HL-60/S4 (cell line): Measurements from ENCODE around the gene SPATA46.

Source experiments
- in situ Hi-C: fragments of 300-500 bp; cut with MboI; formaldehyde crosslinking; loops from 2 replicates; pipeline ENCODE4 v1.14.3; 2022; ENCODE audit warnings: low sequenced_read_pairs

The SPATA46 gene

DNA sequence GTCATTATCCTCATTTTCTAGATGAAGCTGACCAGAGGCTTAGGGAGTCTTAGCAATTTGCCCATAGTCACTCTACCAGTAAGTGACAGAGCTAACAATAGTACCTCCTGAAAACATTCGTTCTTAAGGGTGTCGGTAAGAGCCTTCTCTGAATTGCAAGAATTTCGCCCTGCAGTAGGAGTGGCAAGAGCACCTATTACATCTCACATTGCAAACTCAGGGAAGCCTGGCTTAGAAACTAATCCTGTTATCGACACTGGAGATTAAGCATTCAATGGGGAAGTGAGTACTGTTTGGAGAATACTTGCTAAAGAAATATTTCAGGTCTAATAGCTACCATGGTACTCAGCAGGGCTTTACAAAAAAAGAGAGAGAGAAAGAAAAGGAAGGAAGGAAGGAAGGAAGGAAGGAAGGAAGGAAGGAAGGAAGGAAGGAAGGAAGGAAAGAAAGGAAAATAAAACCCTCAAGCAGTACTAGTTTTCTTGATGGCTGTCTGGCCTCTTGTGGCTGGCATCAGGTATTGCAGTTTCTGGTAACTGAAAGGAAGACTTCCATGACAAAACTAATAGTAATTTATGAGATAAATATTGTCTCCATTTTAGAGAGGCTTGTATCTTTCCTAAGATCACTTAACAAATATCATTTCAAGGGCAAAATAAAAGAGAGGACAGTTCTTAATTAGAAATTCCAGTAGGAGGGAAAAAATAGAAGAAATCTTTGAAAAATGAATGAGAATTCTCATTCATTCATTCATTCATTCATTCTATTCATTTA lies 15.3 kb upstream of the SPATA46 start:
- in situ Hi-C loops, result no loop called here

DNA sequence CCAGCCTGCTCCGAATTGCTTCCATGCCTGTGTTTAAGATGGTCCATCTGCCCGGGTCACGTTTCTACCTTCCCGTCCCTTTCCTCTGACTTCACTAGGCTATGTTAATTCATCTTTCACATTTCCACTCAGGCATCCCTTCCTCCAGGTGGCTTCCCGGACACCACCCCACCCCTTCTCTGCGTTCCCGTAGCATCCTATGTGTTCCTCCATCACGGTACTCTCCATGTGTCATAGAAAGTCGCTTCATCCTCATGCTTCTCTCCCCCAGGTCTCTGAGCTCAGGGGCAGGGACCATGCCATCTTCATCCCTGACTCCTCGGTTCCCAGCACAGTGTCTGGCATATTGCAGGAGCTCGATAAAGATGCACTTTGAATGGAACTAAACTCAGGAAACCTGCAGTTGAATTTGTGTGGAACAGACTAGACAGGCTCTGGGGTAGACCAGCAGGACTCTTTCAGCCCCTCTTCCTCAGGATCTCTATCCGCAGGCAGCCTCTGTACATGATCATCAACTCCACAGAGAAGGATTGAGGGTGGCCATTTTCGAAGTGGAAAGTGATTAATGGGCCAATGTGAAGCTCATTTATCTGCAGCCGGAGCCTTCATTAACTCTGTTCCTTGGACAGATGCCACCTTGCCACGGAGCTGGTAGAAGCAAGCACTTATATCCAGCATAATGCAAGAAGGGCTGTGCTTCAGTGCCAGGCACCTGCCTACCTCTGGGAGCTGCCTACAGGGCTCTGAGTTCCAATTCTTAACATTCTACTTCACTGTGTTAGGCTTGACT lies 13.9 kb upstream of the SPATA46 start:
- in situ Hi-C loops, result no loop called here

DNA sequence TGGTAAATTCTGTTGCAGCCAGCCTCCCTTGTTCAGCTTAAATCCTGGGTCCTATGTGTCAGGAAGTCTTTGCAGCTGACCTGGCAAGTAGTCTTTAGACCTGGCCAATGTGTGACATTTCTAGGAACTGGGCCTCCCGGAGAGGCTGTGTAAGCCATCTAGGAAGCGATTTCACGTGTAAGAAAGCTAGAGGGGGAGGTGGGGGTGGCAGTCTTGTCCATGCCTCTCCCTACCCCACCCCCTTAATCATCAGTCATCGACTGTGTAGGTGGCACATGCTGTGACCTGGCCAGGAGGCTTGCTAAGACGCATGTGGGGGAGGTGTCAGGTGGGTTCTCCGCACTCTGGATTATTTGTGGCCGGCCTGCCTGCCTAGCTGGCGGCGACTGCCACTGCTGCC lies 13.3 kb upstream of the SPATA46 start:
- in situ Hi-C loops, result no loop called here

DNA sequence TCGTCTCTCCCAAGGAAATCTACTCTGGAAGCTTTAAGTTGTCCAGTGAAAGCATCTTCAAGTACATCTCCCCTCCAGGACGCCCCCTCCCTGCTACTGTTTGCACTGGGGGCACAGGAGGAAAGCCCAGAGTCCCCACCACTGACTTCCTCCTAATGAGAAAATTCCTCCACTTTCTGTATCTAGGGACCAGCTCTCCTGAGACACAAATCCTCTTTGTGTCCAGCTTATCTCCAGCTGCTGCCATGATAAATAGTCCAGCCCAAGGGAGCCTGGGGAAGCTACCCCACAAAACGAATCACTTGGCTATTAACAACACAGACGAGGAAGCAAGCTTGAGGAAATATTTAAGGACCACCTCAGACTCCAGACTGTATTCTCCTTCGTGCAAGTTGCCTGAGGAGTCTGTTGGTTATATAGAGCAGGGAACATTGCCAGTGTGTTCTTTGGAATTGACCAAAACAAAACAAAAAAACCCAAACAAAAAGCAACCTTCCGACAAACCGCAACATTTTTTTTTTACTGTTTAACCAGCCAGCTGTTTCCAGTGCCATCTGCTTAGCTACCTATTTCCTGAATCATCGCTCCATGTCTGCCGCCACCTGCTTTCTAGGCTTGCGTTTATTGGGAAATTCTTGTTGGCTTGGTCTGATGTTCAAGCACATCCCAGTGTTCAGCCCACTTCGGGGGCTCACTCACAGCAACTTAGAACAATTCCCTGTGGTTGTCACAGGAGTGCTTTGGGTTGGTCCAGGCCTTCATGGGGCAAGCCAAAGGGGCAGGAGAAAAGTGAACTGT lies 12.6 kb upstream of the SPATA46 start:
- in situ Hi-C loops, result no loop called here

DNA sequence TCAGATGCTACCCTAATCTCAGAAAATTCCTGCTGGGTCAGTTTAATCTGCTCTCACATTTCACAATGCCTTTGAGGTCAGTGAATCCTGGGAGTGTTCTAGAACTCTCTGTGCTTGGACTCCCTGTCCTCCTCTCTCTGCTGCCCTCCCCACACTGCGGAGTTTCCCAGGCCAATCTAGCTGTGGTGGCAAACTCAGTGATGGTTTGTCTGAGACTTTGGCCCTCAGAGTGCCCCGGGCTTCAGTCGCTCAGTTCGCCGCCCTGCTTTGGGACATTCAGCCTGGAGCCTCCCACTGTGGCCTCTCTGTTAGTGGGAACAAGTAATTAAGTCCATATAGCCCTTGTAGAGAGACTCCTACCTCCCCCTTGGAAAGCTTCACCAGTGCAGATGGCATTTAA lies 12.0 kb upstream of the SPATA46 start:
- in situ Hi-C loops, result no loop called here

DNA sequence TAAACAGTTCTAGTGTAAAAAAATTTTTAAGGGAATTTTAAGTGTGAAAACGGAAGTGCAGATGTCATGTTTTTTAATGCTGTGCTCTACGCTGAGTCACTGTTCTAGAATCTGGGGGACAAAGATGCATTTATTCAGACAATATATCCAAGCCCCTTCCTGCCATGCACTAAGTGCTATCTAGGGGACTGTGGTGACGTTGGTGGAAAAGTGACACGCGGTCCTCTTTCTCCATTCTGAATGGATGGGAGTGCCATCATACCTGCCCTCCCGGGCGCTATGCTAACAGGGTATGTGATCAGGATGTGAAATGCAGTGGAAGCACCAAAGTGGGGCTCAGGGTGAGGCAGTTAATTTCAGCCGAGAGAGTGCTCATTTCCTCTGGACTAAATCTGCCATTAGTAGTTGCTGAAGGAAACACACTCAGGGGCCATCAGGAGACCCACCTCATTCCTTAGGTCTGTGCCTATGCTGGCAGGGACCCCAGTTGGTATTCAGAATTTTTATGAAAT lies 11.5 kb upstream of the SPATA46 start:
- in situ Hi-C loops, result no loop called here

DNA sequence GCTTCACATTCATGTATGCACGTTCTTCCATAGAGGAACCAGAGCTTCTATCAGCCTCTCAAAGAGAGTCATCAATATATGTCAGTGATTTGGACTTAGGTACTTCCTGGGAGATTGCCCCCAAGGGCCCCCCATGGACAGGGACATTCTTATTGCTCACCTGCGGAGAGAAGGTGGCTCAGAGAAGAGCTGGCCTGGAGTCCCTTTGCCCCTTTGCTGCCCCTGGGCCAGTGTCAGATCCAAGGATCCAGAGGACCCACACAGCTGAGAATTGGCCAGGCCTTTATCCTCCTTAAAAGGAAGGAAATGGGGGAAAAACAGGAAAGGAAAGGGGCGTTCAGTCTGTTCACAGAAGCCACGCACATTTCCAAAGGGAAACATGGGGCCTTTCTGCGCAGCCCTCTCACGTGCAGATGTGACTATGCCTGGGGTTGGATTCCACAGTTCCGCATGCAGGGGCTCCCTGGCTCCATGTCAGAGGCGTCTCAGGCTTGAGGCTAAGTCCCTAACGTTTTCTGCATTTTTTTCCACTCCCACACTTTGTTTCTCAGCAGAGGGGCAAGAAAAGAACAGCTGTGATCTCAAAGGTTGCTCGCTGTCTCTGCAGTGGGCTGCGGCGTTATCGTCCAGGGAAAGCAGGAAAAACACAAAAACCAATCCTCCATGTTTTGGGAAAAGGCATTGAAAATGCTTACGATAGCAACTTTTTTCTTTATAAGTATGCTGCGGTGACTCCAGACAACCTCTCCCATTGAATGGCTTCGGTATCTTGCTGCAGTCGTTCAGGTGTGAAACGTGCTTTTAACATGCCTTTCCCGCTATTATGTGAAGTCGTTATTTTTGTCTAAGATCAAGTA lies 10.8 kb upstream of the SPATA46 start:
- in situ Hi-C loops, result no loop called here

DNA sequence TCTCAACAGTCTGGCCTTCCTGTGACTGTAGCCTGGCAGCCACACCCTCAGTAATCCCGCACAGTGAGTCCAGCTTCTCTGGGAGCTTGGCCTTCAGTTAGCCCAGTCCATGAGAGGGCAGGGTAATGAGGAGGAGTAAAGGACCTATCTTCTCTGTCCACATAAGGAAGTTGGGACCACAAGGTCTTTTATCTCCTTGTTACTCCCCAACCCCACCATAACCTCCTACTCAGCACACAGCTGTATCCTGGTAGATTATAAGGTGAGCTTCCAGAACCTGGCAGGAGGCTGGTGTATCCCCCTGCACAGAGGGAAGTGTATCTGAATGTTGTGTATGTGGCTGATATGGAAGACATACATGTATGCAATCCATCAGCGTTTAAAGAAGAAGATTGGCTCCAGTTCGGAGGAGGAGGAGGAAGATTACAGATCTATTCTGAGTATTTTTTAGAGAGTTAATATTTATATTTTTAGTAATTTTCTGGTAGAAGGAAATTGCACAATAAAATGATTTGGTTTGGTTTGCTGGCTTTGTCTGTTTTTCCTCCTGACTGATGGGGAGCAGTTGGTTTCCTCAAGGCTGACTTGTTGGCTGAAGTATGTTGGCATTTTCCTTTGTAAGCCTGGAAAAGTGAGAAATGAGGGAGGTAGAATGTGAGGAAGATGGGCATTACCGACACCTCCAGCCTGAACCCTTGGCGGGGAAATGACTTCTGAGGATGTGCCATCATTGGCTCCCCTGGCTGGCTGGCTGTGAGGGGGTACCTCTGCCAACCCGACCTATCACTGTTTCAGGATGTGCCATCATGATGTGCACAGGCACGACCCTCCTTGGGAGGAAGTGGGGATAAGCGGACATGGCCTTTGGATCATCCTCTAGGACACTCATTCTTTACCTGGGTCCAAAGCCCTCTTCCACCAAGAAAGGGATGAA lies 9.9 kb upstream of the SPATA46 start:
- in situ Hi-C loops, result no loop called here

DNA sequence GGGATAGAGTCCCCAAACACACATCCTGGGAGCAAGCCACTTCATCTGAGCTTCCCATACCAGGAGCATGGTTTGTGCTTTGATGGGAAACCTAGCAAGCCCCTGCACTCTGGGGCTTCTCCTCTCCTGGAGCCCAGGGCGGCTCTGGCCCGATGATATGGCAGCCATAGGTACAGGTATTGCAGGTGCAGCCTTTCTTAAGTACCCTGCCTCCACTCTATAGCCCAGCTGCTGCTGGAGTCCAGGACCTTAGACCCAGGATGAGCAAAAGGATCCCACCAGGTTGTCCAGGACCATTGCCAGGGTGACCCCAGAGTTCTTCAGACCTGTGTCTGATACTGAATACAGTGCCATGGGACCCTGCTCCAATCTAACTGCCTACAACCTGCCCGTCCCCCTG lies 9.0 kb upstream of the SPATA46 start:
- in situ Hi-C loops, result no loop called here

DNA sequence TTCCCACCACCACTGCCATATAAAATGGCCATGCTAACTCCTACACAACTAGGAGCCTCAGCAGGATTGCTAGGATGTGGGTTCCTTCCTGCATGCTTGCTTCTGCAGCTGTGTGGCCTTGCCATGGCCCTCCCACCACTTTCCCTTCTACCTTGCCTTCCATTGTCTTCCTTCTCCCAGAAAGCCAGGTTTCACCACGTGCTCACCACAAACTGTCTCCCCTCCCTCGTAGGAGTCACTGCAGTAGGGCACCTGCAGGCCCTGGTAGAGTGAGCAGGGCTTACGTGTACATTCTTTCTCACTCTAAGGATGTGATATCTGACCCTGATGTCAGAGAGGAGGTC lies 8.6 kb upstream of the SPATA46 start:
- in situ Hi-C loops, result no loop called here

DNA sequence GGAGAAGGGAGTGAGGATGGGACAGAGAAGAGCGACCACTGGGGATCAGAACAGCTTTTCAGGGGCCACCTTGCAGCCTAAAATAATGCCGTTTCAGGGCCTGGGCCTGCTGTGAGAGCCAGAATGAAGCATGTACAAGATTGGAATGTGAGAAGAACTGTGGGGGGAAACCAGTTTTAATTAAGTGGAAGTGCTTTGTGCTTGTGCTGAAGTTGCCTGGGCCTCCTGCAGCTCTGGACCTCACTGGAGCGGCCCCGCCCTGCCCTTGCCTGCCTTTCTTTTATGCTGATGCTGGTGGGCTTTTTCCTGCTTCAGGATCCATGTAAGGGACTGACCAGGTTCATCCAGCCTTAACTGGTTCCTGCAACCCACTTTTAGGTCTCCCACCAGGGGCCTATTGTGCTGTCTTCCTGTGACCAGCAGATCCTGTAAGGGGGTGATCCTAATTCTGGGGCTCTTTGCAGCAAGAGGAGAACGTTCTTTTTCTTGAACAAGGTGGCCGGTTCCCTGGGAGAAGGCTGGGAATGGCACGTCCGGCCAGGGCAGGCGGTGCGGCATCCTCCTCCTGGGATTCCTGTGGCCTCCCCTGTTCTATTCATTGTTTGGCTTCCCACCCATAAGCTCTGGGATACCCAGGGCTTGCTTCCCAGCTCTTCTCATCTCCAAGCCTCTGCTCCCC lies 8.1 kb upstream of the SPATA46 start:
- in situ Hi-C loops, result no loop called here

DNA sequence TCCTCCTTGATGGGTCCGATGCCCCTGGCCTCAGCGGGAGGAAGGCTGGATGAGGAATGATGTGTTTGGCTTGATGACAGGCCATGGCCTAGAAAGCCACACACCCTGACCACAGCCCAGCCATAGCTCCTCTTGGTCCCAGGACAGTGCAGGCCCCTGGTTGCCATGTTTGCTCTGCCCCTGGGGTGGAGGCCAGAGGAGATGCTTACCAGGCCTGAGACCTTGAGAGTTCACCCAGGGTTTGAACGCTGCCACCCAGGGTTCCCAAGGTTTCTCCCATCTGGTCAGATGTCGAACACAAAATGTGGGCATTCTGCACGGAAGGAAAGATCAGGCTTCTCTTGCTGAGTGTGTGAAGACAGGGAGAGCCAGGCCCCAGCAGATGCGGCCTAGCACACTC lies 7.5 kb upstream of the SPATA46 start:
- in situ Hi-C loops, result no loop called here

DNA sequence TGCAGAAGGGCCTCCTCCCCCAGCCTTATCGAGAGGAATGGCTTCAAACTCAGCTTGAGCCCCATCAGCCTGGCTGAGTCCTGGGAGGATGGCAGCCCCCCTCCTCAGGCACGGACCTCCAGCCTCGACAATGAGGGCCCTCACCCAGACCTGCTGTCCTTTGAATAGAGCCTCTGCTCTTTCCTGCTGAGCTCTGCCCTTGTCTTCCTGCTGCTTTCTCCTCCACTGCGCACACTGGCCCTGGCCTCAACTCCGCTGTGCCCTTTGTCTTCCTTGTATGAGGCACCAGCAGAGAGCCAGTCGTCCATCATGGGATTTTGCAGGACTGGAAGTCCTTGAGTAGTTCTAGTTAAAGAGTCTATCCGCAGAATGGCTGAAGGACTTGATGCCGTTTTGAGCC lies 6.9 kb upstream of the SPATA46 start:
- in situ Hi-C loops, result no loop called here

DNA sequence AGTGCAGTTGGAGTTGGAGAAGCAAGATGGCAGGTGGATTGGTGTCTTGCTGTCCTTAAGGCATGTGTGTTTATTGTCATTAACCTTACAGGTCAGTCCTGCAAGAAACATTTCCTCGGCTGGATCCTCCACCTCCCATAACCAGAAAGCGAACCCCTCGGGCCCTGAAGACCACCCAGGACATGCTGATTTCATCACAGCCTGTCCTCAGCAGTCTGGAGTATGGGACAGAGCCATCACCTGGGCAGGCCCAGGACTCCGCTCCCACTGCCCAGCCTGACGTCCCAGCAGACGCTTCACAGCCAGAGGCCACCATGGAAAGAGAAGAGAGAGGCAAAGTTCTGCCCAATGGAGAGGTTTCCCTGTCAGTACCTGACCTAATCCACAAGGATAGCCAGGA lies 6.4 kb upstream of the SPATA46 start:
- in situ Hi-C loops, result no loop called here

DNA sequence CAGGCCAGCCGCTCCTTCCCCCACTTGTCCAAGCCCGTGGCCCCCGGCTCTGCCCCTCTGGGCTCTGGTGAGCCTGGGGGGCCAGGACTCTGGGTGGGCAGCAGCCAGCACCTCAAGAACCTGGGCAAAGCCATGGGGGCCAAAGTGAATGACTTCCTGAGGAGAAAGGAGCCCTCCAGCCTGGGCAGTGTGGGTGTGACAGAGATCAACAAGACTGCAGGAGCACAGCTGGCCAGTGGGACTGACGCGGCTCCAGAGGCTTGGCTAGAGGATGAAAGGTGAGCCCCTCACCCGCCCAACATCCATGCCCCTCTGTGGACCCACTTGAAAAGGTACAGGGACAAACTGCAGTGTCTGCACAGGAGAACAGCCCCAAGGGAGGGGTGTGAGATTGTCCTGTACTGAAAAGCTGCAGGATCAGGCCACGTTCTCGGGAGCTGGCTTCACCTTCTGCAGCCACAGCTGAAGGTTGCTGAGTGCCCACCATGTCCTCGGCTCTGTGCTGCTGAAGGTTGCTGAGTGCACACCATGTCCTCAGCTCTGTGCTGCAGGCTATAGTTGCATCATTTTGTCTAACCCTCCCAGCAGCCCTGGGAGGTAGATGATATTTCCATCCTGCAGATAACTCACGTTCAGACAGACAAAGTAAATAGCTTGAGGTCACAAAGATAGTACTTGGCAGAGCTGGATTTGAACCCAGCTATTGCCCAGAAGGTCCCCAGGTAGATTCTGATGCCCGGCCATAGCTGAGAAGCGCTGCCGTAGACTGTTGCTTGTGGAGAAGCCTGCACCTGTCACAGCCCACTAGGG lies 5.5 kb upstream of the SPATA46 start:
- in situ Hi-C loops, result no loop called here

DNA sequence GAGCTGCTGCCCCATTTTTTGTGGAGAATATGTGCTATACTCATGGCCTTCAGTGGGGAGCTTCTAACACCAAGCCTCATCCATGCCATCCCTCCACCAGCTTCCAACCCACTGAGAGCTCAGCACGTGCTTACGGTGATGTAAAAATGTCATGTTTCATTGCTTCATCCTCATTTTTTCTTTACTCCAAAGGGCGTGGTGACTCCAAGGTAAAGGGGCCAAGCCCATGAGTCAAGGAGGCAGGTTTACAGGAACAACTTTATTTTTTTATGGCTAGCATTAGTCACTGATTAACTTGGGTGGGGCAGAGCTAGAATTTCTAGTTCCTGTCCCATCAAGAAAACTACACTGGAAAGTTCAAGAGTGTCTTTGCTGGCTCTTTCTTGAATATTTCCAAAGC lies 4.7 kb upstream of the SPATA46 start, which contains the start of gene C1orf226:
C1orf226 (plus strand) TSS at position 346 of the 400 bp plus-strand sequence. CDS start 174 bp downstream, outside the sequence.
- in situ Hi-C loops, result no loop called here

DNA sequence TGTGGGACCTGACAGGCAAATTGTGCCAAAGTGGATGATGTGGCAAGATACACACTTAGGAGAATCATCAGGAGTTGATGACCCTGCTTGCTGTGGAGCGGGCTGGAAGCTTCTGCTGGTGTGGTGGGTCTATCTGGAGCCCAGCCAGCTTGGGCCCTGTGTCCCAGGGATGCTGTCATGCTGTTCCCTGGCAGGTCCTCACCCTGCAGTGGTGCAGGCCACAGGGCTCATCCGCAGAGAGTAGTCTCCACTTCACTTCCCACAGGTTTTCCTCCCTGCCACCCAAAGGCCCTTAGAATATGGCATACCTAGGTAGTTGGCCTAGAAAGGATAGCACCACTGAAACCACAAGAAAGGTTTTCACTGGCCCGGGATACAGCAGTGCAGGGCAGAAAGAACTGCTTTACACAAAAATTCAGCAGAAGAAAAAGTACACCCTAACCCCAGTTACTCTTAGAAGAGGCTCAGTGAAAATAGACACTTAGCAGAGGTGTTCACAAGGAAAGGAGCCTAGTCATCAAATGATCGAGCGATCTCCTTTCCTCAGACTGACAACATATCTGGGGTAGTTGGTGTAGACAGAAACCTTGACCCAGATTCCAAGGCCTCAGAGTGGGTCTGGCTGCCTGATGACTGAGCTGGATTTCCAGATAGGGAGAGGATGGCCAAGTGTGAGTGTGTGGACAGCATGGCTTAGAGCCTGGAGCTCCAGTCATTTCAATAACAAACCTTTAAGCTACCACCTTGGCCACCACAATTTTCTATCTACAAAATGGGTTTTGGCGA lies 3.6 kb upstream of the SPATA46 start:
- in situ Hi-C loops, result no loop called here
